ENCODE results near the gene SMG6.

The SMG6 gene

DNA sequence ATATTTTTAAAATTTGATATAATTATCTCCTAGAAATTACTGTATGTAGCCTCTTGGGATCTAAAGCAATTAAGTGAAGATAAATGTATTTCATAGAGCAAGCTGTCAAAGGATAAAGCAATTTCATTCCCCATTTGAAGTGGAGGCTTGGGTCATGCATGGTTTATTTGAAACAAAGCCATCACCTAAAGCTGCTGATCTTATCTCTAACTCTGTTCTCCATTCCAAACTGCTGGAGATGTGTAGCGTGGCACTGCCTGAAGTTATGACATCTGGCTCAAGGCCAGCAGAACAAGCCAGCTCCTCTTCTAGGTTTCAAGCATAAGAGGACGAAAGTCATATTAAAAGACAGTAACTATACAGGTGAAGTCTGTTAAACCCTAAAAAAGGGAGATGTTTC, 164.8 kb downstream of the SMG6 start:
- no peaks in the 10 kb centered on the region for H3K36me3 ChIP-seq (ENCODE audit: control insufficient read depth, insufficient read depth, low read length)
- H3K4me1 ChIP-seq (ENCODE audit: control insufficient read depth, insufficient read depth, low read length): peaks cover 16% of the 10 kb centered on the region
- H3K4me3 ChIP-seq (ENCODE audit: low read depth, low read length): no peak overlapping the region
- H3K9me3 ChIP-seq (ENCODE audit: control insufficient read depth, insufficient read depth, low read length): no peaks in the 10 kb centered on the region
- no peaks in the 10 kb centered on the region for H3K27me3 ChIP-seq (ENCODE audit: control insufficient read depth, insufficient read depth, low read length)
- no peak overlapping the region for H3K9ac ChIP-seq (ENCODE audit: low read depth, low read length)

DNA sequence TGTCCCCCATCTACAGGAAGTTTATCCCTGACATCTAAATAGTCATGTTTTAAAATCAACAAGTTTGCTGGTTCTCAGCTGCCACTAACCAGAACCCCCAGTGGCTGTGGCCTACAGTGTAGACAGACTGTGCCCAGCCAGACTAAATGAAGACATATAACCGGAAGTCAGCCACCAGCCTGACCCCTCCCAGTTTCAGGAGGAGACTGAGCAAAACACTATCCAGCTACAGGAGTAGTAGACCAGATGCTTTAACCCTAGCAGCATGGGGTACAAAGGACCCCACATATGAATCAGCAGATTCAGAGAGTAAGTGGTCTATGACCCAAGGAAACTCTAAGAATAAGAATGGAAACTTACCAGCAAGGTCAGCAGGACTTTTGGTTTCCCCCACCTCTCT, 165.3 kb downstream of the SMG6 start:
- H3K9me3 ChIP-seq (ENCODE audit: control insufficient read depth, insufficient read depth, low read length): no peaks in the 10 kb centered on the region
- H3K4me3 ChIP-seq (ENCODE audit: low read depth, low read length): no peak overlapping the region
- H3K27me3 ChIP-seq (ENCODE audit: control insufficient read depth, insufficient read depth, low read length): no peaks in the 10 kb centered on the region
- H3K9ac ChIP-seq (ENCODE audit: low read depth, low read length): no peak overlapping the region
- H3K36me3 ChIP-seq (ENCODE audit: control insufficient read depth, insufficient read depth, low read length): no peaks in the 10 kb centered on the region
- peaks cover 16% of the 10 kb centered on the region for H3K4me1 ChIP-seq (ENCODE audit: control insufficient read depth, insufficient read depth, low read length)

DNA sequence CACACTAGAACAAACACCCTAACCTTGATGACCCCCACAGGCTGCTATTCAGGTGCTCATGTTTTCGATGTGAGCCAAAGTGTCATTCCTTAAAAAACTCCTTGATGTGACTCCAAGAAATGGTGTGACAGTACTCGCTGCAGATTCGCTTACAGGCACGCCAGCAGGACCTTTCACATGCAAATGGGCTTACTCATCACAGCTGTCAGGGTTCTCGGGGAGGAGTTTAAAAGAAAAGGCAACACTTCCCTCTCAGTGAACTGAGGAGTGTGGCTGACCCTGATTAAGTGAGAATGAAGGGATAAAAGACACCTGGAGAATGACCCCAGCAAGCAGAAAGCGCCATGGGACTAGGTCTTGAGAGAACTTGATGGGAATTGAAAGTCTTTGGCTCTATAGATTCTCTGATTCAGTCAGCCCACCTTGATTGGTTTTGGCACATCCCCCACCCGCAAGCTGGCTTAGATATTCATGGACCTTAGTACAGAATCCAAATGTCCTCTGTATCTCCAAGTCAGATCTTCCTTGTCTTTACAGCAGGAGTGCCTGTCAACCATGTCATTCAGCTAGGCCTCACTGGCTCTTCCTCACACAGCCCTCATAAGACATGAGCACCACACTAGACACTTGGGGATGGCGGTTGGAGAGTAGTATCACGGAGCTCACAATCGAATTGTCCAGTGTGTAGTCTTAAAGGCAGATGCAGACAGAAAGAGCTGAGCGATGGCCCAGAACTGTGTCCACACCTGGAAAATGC, 166.1 kb downstream of the SMG6 start:
- no peak overlapping the region for H3K4me3 ChIP-seq (ENCODE audit: low read depth, low read length)
- H3K9ac ChIP-seq (ENCODE audit: low read depth, low read length): no peak overlapping the region
- peaks cover 16% of the 10 kb centered on the region for H3K4me1 ChIP-seq (ENCODE audit: control insufficient read depth, insufficient read depth, low read length)
- no peaks in the 10 kb centered on the region for H3K27me3 ChIP-seq (ENCODE audit: control insufficient read depth, insufficient read depth, low read length)
- no peaks in the 10 kb centered on the region for H3K36me3 ChIP-seq (ENCODE audit: control insufficient read depth, insufficient read depth, low read length)
- H3K9me3 ChIP-seq (ENCODE audit: control insufficient read depth, insufficient read depth, low read length): no peaks in the 10 kb centered on the region

DNA sequence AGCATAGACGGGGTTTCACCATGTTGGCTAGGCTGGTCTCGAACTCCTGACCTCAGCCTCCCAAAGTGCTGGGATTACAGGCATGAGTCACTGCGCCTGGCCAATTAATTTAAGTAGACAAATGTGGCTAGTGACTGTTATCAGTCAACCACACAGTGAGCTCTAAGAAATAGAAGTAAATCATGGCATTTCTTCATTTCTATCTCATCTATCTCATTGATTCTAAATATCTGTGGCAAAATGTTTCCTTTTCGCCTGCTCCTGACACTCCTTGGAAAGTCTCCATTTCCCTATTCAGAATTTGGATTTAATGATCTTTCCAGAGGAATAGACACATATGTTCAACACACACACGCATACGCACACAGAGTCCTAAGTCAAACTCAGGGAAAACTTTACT, 167.3 kb downstream of the SMG6 start:
- H3K27me3 ChIP-seq (ENCODE audit: control insufficient read depth, insufficient read depth, low read length): no peaks in the 10 kb centered on the region
- no peaks in the 10 kb centered on the region for H3K36me3 ChIP-seq (ENCODE audit: control insufficient read depth, insufficient read depth, low read length)
- peaks cover 16% of the 10 kb centered on the region for H3K4me1 ChIP-seq (ENCODE audit: control insufficient read depth, insufficient read depth, low read length)
- H3K4me3 ChIP-seq (ENCODE audit: low read depth, low read length): no peak overlapping the region
- no peaks in the 10 kb centered on the region for H3K9me3 ChIP-seq (ENCODE audit: control insufficient read depth, insufficient read depth, low read length)
- H3K9ac ChIP-seq (ENCODE audit: low read depth, low read length): no peak overlapping the region

DNA sequence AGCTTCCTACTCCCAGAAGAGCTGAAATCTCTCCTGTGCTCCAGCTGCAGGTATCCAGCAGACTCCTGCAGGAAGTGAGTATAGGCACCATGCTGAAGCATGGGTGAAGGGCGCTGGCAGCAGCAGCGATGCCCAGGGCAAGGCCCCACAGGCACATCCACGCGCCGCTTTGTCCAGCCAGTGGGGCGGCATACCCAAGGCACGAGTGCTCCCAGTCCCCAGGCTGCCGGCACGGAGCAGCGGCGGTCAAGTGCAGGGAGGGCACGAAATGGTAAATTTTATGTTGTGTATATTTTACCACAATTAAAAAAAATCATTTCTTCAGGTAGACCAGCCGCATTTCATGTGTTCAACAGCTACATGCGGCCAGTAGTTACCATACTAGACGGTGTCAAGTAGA, 175.6 kb downstream of the SMG6 start:
- H3K4me1 ChIP-seq (ENCODE audit: control insufficient read depth, insufficient read depth, low read length): peaks cover 8% of the 10 kb centered on the region
- no peak overlapping the region for H3K4me3 ChIP-seq (ENCODE audit: low read depth, low read length)
- no peaks in the 10 kb centered on the region for H3K27me3 ChIP-seq (ENCODE audit: control insufficient read depth, insufficient read depth, low read length)
- H3K36me3 ChIP-seq (ENCODE audit: control insufficient read depth, insufficient read depth, low read length): no peaks in the 10 kb centered on the region
- no peaks in the 10 kb centered on the region for H3K9me3 ChIP-seq (ENCODE audit: control insufficient read depth, insufficient read depth, low read length)
- no peak overlapping the region for H3K9ac ChIP-seq (ENCODE audit: low read depth, low read length)

DNA sequence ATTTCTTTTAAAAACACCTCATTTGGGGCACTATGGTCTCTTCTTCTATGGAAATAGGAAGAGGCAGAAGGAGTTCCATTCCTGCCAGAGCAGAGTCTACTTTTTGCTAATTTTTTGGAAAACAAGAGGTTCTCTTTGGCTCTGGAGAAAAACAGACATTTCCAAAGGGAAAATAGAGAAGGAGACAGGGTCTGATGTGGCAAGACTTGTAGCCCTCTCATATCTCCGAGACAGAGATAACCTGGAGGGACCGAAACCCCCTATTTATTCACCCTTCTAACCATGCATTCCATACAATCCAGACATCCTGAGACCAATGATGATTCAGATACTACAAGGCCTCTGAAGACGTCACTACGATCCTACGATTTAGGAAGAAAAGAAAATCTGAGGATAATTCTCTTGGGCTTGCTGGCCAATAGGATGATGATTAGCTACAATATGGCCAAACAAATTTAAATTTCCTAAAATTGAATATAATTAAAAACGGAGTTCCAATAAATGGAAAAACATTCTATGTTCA, 178.5 kb downstream of the SMG6 start:
- no peak overlapping the region for H3K4me3 ChIP-seq (ENCODE audit: low read depth, low read length)
- no peak overlapping the region for H3K9ac ChIP-seq (ENCODE audit: low read depth, low read length)
- H3K4me1 ChIP-seq (ENCODE audit: control insufficient read depth, insufficient read depth, low read length): peaks cover 8% of the 10 kb centered on the region
- H3K9me3 ChIP-seq (ENCODE audit: control insufficient read depth, insufficient read depth, low read length): no peaks in the 10 kb centered on the region
- no peaks in the 10 kb centered on the region for H3K27me3 ChIP-seq (ENCODE audit: control insufficient read depth, insufficient read depth, low read length)
- no peaks in the 10 kb centered on the region for H3K36me3 ChIP-seq (ENCODE audit: control insufficient read depth, insufficient read depth, low read length)

DNA sequence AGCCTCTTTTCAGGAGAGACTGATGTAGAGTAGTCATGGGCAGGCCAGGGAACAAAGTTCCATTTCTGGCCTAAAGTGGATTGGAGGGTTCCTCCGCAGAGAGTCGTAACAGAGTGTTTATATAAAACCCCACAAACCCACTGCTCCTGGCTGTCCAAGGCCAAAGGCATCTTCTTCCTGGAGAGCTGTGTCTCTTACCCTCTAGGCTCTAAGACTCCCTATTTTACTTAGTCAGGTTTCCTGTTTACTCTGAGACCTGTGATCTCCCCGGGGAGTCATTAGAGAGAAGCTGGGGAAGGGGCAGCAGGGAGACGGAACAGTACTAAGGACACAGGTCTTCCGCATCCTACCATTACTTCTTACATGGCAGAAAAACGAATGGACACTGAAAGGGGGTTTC, 179.2 kb downstream of the SMG6 start:
- no peaks in the 10 kb centered on the region for H3K9me3 ChIP-seq (ENCODE audit: control insufficient read depth, insufficient read depth, low read length)
- H3K36me3 ChIP-seq (ENCODE audit: control insufficient read depth, insufficient read depth, low read length): no peaks in the 10 kb centered on the region
- H3K9ac ChIP-seq (ENCODE audit: low read depth, low read length): no peak overlapping the region
- H3K27me3 ChIP-seq (ENCODE audit: control insufficient read depth, insufficient read depth, low read length): no peaks in the 10 kb centered on the region
- H3K4me1 ChIP-seq (ENCODE audit: control insufficient read depth, insufficient read depth, low read length): peaks cover 8% of the 10 kb centered on the region
- H3K4me3 ChIP-seq (ENCODE audit: low read depth, low read length): no peak overlapping the region

DNA sequence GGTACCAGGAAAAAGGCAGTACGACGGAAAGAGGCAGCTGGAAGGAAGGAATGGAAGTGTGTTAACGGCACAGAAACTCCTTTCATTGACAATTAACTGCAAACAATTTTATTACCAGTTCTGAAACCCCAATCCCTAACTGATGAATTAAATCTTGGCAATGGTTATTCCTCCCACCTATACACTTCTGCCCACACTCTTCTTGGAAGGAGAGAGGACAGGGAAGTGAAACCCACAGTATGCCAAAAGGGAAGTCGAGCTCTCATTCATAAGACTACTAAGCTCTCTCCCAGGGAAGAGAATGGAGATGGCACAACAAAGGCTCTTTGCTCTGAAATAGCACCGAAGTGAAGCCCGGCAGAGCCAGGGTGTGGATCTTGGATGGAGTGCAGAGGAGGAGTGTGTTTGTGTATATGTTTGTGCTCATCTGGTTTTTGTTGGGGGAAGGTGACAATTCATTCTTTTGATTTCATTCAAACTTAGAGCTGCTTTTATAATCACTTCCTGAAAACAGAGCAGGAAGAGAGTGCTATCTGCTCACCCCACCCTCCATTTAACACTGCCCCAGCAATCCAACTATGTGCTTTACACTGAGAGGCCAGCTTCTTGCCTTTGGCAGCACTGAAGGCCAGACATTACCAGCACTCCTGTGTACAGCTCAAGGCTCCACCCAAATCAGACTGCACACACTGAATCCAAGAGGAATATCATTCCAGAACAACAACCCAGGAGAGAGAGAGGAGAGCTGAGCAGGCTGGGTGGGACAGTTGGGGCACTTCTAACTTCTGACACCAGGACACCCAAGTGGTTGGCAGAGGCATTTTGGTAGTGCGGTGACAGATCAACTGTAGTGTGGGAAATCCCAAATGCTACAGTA, 180.0 kb downstream of the SMG6 start:
- no peaks in the 10 kb centered on the region for H3K36me3 ChIP-seq (ENCODE audit: control insufficient read depth, insufficient read depth, low read length)
- no peak overlapping the region for H3K9ac ChIP-seq (ENCODE audit: low read depth, low read length)
- no peaks in the 10 kb centered on the region for H3K9me3 ChIP-seq (ENCODE audit: control insufficient read depth, insufficient read depth, low read length)
- H3K27me3 ChIP-seq (ENCODE audit: control insufficient read depth, insufficient read depth, low read length): no peaks in the 10 kb centered on the region
- H3K4me1 ChIP-seq (ENCODE audit: control insufficient read depth, insufficient read depth, low read length): peaks cover 8% of the 10 kb centered on the region
- H3K4me3 ChIP-seq (ENCODE audit: low read depth, low read length): no peak overlapping the region

DNA sequence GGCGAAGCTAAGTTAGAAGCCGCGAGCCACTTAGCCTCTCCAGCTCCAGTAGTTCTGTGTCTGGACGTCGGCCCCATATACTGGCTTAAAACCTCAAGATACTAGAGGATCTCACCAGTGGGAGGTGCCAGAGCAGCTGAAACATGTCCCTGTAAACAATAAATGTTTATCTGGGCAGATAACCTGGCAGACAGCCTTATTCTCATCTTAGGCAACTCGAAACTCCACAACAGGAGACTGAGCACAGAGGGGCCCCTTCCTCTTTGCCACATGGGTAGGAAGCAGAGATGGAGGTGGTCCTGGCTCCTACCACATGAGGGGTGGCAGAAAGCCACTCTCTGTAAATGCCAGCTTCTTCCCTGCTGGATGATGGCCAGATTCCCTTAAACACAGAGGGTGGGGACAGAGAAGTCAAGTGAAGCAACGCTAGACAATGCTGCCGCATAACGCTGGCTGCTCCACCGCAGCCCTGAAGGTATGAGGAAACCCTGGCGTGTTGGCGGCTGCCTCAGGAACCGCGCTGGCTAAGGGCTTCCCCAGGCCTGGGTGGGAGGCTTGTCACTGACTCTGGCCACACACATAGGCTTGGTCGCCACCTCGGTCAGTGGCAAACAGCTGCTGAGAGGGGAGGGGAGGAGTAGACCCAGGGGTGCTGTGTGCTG, 180.8 kb downstream of the SMG6 start:
- Histone ChIP-seq H3K4me3 (ENCODE audit: low read depth, low read length) (no peak overlapping the region), H3K4me1 (ENCODE audit: control insufficient read depth, insufficient read depth, low read length) (peaks cover 8% of the 10 kb centered on the region), H3K36me3 (ENCODE audit: control insufficient read depth, insufficient read depth, low read length) (no peaks in the 10 kb centered on the region), H3K27me3 (ENCODE audit: control insufficient read depth, insufficient read depth, low read length) (no peaks in the 10 kb centered on the region), H3K9ac (ENCODE audit: low read depth, low read length) (no peak overlapping the region), H3K9me3 (ENCODE audit: control insufficient read depth, insufficient read depth, low read length) (no peaks in the 10 kb centered on the region)

DNA sequence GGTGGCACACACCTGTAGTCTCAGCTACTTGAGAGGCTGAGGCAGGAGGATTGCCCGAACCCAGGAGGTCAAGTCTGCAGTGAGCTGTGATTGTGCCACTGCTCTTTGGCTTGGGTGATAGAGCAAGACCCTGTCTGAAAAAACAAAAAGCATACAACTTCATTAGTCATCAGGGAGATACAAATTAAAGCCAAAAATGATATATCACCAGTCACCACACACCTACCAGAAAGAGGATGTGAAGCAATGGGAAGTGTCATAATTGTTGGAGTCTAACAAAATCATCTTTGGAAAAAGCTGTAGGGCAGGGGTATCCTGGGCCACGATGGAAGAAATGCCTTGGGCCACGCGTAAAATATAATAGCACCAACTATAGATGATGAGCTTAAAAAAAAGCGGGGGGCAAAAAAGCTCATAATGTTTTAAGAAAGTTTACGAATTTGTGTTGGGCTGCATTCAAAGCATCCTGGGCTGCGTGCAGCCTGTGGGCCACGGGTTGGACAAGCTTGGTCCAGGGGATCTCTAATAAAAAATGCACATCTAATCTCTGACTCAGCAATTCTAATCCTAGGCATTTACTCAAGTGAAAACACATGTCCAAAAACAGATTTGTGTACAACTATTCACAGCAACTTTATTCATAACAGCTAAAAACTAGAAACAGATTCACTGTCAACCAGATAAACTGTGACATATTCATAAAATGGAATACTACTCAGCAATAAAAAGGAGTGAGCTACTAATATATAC, 182.8 kb downstream of the SMG6 start:
- Histone ChIP-seq H3K9ac (ENCODE audit: low read depth, low read length) (no peak overlapping the region), H3K9me3 (ENCODE audit: control insufficient read depth, insufficient read depth, low read length) (no peaks in the 10 kb centered on the region), H3K36me3 (ENCODE audit: control insufficient read depth, insufficient read depth, low read length) (no peaks in the 10 kb centered on the region), H3K4me1 (ENCODE audit: control insufficient read depth, insufficient read depth, low read length) (peaks cover 8% of the 10 kb centered on the region), H3K4me3 (ENCODE audit: low read depth, low read length) (no peak overlapping the region), H3K27me3 (ENCODE audit: control insufficient read depth, insufficient read depth, low read length) (no peaks in the 10 kb centered on the region)

DNA sequence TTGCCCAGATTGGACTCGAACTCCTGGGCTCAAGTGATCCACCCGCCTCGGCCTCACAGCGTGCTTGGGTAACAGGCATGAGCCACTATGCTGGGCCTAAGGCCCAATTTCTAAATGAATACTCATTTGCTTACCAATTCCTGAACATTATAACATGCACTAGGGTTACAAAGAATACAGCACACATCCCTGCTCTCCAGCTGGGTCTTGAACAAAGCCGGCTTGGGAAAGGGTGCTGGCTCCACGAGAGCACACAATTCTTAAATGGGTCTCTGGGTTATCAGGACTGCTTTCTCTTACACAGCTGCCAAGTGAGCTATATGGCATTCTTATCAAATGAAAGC, 190.3 kb downstream of the SMG6 start:
- H3K4me1 ChIP-seq (ENCODE audit: control insufficient read depth, insufficient read depth, low read length): no peaks in the 10 kb centered on the region

More for the DNA sequence above, 190.3 kb downstream of the SMG6 start:
- no peaks in the 10 kb centered on the region for H3K36me3 ChIP-seq (ENCODE audit: control insufficient read depth, insufficient read depth, low read length)
- no peaks in the 10 kb centered on the region for H3K27me3 ChIP-seq (ENCODE audit: control insufficient read depth, insufficient read depth, low read length)
- no peak overlapping the region for H3K4me3 ChIP-seq (ENCODE audit: low read depth, low read length)
- no peaks in the 10 kb centered on the region for H3K9me3 ChIP-seq (ENCODE audit: control insufficient read depth, insufficient read depth, low read length)
- H3K9ac ChIP-seq (ENCODE audit: low read depth, low read length): no peak overlapping the region

Measured in iPS-15b (cell line).